Stimulated activated CD8-positive, alpha-beta memory T cell treated with anti-CD3 and anti-CD28 coated beads, Interleukin-7, amount 100 ng/mL, for 4 hours (primary cell): Measurements from ENCODE around the gene SPAG16.

Experiments
- DNase-seq, 2 donors: peaks; one replicate each; pipeline ENCODE4 v3.0.0-alpha.2; 2020; ENCODE audit warnings: low read depth in 2 of 2

Gene SPAG16

DNA sequence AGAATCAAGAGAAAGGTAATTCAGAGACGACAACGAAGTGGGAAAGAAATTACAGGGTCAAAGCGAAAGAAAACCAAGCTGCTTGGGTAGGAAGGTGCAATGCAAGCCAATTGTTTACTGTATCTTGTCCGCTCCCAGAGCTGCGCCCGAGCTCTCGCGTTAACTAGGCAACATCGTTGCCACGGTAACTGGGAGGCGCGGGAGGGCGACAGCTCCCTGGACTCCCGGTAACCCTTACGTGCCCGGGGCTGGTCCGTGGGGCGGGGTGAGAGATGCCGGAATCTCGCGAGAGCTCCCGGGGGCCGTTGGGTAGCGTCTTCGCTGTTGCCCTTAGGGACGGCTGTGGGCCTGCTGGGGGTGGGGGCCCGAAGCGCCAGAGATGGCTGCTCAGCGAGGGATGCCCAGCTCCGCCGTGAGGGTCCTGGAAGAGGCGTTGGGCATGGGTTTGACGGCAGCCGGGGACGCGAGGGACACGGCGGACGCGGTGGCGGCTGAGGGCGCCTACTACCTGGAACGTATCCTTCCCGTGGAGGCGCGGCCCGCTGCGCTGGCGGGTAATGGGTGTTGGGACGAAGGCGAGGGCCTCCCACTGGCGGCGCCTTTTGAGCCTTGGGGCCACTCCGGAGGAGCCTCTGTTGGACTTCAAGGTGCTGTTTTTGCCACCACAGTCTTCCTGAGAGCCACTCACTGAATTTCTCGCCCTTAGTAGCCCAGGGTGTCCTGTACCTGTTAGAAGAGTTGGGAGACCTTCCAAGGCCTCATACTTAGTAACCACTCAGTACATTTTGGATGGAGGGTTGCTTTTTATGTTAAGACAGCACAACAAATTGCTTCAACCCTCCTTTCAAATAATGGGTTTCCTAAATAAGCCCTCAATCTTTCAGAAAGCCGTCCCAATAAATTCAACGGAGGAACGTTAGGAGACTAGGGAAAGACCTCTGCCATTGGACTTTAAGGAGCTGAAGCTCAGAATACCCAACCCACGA, at the start of gene SPAG16:
SPAG16 (plus strand) TSS at position 360 of the 986 bp plus-strand sequence.
- peak; percentile 93 for DNase-seq

DNA sequence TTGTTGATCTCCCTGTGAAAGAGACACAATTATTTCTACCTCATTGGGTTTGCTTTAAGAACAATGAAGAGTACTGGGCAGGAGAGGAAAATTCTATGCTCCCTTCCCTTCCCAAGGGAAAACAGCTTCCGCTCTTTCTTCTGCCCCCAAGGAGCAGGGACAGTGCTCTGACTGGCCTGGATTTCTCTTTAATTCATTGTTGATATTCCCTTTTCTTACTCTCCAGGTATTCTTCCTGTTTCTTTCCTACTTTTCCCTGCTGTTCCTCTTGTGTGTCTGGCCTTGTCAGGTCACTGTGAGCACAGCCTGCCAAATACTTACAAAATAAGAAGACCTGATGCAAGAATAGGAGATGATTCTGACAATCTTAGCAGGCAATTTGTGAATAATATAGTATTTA, 49.6 kb upstream of the SPAG16 start:
- DNase-seq: no peak

DNA sequence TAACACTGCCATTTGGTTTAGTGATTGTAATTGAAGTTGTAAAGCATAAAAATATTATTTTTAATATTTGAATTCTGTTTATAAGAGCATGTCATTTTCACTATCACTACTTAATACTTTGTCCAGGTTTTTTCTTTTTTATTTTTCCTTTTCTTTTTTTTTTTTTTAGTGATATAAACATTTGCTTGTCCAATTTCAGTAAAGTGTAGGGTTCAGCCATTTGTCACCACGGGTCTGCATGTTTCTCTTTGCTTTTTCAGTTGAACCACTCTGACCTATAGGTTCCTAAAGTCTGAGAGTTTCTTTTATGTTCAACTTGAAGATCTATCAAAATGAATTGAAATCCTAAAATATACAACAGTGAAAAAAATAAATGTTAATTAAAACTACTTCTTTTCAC, 48.5 kb upstream of the SPAG16 start:
- DNase-seq: no peak

DNA sequence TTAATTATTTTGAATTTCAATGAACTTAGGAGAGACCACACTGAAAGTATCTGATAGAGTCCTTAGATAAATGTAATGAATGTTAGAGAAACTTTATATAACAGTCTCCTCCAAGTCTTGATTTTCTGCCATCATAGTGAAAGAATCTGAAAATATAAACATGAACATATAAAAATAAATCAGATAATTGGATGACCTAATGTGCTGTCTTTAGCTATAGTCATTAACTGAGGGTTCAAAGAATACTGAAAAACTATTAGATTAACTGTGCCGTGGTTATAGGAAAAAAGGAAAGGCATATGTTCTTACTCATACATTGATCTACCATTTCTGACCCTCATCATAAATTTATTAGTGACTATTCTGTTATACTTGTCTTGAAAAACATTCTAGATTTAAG, 47.0 kb upstream of the SPAG16 start:
- DNase-seq: no peak

DNA sequence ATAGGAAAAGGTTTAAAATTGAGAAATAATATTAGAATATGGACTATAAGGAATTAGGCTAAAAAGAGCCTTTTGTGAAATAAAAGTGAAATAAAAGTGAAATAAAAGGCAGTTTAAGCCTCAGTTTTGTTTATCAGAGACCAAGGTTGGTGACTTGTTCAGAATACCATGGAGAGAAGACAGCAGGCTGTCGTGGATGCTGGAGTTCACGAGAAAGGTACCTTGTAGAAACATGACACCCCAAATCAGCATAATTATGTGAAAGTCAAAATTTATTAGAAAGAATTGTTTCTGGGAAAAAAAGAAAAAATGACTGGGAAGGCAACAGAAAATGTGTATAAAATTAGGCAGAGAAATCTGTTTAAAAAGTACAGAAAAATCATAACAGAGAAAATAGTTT, 46.5 kb upstream of the SPAG16 start:
- no peak for DNase-seq

DNA sequence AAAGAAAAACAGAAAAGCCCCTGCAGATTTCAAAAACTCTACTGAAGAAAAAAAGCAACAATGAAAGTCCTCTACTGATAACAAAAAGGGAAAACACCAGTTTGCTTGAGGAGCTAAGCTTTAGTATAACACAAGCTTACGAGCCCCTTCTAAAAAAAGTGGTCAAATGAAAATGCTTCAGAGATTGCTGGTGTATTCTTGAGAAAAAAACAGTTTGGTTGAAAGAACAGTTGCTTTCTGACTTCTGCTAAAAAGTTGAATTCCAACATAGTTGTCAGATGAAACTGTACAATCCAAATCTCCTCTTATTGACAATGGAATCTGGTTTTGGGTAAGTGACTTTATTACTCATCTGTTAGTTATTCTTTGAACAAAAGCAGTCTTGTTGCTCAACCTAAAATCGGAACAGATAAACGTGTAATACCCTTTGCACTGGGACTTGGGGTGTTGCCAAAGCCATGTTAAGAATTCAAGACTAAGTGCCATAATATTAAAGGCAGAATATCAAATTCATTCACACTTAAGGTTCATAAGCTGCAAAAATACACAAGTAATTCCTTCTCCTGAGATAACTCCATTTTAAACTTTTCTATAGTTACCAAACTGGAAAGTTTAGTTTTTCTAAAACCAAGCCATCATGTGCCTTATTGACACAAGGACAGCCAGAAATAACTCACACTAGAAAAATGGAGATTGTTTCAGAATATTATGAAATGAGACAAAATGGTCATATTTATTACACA, 45.3 kb upstream of the SPAG16 start:
- DNase-seq: no peak

DNA sequence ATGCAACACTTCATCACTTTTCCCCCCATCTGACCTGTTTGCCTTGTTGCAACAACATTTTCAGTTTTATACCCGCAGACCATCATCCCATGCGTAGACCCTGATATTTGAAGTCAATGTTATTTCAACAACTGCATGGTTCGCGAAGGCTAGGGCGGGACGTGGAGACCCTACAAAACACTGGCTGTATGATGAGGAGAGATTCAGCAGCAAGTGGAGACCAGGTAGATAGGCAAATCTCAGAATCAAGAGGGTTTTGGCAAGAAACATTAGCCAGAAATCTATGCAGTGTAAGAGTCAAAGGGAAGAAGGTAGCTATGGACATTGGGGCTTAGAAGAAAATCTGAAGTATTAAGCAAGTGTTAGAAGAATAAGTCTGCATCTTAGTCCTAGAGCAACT, 42.4 kb upstream of the SPAG16 start:
- DNase-seq: no peak

DNA sequence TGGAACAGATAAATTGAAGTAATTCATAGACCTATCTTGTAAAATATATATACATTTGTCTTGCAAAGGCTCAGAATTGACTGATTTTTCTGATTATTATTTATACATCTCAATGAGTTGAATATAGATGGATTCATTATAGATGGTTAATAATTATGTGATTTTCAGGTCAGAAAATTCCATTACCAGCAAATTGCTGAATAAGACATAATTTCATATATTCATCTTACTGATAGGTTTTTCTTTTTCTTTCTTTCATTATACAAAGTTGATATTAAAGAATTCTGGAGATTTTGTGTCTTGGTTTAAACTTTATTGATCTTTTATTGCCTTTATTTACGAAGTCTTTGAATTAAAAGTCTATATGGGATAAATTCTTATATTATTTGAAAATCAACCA, 41.6 kb upstream of the SPAG16 start:
- no peak for DNase-seq

DNA sequence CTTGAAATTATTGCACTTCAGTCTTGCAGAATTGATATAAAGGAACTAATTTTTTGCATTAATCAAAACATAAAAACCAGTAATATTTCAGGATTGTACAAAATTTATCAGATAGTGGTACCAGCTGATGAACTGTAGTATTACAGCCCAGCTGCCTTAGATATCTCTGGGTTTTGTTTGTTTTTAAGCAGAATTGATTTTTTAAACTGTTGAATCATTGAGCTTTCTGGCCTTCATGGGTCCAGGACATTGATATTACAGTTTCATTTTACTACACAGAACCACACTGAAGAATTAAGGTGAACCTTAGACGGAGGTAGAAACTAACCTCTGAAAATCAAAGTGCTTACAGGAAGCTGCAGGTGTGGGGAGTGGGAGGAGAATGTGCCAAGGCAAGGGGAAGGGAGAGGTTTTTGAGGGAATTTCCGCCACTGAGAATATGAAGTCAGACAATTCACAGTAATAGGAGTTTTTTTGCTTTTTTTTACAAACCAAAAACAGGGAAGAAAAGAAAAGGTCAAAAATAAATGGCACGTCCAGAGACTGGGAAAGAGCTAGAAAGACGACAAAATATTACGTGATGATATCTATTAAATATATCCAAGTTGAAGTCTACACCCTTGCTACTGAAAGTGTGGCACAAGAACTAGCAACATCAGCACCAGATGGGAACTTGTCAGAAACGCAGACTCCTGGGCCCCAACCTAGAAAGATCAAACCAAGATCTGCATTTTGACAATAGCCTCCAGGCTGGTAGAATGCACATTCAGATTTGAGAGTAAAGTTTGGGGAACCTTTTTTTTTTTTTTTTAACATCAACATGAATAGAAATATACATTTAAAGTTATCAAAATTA, 40.8 kb upstream of the SPAG16 start:
- DNase-seq: no peak

DNA sequence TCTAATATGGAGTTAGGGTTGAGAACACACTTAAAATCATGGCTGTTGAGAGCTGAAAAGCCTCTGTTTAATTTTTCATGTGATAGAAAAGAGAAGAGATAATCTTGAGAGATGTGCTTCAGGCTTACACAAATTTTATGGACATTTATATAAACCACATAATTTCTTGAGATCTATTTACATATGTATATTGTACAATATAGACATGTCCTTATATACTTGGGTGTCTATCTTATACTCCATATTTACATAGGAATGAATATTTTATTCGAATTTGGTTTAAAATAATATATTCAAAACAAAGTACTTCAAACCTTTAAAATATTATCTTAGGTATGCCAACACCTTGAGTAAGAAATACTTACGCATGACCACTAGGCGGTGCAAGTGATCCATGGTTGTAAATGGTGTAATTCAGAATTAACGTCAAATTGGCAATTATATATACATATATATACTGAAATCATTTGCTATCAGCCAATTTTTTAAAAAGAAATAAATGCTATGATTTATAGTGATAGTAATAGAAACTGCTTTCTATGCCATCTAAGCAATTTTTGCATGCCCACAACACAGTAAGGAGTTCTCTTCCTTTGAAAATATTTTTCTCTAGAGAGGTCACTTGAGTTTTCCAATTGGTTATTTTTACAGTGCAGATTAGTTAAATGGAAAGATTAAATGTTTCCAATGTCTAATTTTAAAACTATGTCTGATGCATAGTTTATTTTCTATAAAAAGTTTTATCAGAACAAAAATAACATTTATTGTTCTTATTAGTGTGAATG, 37.6 kb upstream of the SPAG16 start:
- DNase-seq: peak; percentile 14 to 17

DNA sequence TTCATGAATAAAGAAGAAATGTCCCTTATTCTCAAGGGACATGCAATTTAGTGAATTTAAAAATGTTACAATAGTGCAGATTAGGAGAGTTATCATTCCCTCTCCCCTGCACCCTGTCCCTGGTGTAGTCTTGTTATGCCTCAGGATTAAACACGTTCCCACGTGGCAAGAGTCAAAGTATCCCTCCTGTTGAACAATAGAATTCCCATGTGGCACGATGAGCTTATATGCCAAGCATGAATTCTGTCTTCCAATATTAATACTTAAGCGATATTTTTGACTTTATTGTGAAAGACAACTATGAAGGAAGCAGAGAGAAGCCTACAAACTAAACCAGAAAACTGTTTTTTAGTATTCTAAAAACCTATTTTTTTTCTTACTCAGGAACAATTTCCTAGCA, 36.7 kb upstream of the SPAG16 start:
- no peak for DNase-seq

DNA sequence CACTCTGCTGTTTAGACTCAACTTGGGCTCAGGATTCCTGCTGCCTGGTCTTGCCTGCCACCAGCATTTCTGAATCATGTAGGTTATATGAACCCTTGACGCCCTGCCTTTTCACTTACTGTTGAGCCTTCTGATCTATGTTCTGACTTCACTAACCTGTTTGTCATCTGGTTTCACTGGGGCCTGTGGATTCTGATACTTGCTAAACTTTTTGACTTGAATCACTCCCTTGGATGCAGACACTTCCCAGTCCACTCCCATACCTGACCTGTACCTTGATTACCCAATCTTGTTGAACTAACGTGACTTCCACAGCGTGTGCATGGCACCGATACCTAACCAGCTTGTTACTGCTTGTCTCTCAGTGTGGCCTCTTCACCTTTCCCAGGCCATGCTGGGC, 35.6 kb upstream of the SPAG16 start:
- DNase-seq: no peak

DNA sequence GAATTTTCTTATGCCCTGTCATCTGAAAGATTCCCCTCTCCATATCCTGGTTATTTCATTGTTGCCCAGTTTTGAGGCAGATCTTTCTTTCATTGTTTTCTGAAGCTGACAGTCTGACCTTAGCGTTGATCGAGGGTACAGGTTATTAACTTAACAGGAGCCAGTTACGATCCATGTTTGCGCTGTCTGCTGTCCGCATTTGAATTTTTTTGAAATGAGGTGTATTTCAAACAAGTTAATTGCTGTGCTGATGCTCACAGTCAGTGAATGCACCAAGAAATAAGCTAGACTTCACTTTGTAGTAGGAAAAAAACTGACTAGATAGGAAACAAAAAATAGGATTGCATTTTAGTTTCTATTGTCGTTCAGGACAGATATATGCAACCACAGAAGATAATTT, 34.8 kb upstream of the SPAG16 start:
- DNase-seq: no peak

DNA sequence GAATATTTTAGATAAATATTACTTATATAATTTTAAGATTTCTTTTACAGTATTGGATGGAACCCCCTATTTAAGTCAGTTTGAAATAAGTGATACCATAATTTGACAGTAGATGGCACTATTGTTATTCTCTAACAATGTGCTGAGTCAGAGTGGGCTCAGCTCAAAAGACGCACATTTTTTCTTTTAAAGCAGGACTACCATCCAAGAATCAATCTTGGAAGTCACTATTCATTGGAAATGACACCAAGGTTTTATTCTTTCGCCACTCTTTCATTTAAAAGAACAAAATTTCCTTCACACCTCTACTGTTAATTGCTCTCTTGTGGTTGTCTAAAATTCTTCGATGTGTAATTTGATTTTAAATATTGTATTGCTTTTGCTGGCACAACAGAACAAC, 32.6 kb upstream of the SPAG16 start:
- no peak for DNase-seq

DNA sequence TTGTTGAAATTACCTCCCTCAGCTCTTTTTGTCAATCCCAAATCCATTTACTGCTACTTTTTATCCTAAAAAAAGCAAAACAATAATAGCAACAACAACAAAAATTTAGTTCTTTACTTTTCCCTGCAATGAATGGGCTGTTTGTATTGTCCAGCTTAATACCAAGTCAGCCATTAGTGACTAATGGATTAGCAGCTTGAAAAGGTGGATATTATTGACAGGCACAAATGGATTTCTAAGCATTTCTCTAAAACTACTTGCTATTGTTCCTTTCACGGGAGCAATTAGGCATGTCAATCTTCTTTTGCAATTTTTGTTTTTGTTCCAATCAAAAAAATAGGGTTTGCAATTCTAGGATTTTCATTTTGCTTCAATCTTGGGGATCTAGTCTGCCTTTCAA, 32.1 kb upstream of the SPAG16 start:
- DNase-seq: no peak

DNA sequence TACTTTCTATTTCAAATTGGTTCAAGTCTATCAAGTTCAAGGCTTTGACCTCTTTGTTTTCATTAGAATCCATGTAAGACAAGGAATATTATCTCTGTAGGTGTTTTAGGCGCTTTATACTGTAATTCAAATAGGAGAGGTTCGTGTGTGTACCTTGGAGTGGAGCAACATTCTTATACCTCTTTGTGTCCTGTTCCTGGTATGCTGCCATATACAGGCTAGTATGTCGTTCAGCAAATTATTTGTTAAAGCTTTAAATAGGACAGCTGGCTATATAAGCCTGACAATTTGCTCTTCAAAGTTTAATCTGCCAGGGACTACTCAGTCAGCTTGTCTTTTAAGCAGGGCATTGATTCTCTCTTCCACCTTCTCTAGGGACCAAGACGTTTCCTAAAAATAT, 31.1 kb upstream of the SPAG16 start:
- DNase-seq: no peak

DNA sequence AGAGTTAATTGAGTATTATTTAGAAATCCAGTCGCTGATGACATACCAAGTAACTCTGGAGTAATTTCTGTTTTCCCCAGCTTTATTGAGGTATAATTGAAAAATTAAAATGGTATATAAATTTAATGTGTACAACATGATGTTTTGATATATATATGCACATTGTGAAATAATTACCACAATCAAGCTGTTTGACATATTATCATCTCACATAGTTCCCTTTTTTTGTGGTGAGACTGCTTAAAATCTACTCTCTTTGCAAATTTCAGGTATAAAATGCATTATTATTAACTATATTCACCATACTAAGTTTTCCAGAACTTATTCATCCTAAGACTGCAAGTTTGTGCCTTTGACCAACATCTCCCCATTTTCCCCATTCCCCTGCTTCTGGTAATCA, 25.0 kb upstream of the SPAG16 start:
- no peak for DNase-seq

DNA sequence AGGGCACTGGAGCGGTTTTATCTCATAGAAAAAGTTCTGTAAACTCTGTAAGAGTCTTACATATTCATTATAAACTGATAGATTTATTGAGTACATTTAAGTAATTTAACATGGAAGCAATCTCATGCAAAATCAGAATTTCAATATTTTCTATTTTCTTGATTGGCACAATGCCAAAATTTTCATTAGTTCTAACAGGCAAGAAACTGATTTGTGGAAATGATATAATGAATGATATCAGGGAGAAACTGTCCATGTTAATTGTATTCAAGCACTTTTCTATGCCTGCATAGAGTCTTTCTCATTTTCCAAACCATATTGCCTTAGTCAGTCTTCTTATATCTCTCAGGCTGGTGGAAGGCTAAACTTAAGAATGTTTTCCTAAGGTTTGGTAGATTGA, 23.0 kb upstream of the SPAG16 start:
- DNase-seq: no peak

DNA sequence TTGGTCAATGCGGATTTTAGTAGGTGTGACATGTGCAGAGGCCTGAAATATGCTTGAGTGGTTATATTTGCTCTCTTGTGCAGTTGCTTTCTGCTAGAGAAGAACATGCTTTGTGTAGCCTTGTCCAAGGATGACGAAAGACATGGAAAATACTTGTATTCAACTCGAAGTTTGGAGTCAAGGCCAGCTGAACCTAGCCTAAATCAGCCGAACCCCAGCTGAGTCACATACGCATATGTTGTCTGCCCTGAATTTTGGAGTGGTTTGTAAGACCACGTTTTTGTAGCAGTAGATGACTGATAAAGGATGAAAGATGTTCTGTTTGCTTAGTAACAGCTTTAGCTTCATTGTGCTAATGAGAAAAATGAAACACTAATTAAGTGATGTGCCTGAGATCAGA, 22.5 kb upstream of the SPAG16 start:
- DNase-seq: no peak

DNA sequence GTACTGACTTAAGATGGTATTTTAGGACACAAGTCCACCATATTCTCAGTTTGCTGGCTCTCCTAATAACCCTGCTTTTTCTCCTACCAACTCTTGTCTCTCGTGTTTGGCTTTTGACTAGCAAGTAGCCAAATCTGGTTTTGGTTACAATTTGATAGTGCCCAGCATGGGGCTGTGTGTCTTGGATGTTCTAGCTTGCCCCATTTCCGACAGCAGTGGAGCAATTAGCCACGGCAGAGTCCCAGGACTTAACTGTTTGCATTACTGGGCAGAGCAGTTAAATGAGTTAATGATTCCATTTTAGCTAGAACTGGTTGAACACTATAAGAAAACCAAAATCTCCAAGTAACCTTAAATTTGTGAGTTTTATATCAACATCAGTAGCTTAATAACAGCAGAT, 18.6 kb upstream of the SPAG16 start:
- DNase-seq: no peak

DNA sequence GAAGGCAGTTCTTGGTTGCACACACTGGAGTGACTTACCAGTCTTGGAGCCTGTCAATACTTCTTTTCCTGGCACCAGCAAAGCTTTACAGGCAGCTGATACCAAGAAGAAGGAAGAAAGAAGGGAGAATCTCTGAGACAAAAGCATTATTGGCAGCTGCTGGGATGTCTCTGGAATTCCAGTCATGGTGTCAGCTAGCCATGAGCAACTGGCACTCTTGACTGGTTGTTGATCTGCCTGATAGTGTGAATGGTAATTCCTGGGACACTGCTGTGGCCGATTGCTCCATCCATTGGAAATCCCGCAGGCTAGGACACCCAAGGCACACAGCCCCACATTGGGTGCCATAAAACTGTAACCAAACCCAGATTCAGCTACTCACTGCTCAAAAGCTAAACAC, 17.8 kb upstream of the SPAG16 start:
- DNase-seq: no peak
